Endothelial cell (in vitro differentiated cells): ENCODE data around the gene CTTNBP2NL. TPM values are rescaled to one million over a fixed set of nuclear protein-coding genes. Genes with fewer than 3 reads are reported as not detected.

Source experiments
- DNase-seq: peaks from one replicate; pipeline ENCODE4 v3.0.0; 2021; ENCODE audit warnings: low spot score
- H3K27ac Mint-ChIP-seq: one replicate; pipeline ENCODE4 v1.8.0; 2021; ENCODE audit warnings: mixed read lengths, inconsistent platforms; ENCODE audit not compliant: unreplicated experiment
- H3K27me3 Mint-ChIP-seq: one replicate; pipeline ENCODE4 v1.8.0; 2021; ENCODE audit warnings: mild to moderate bottlenecking, moderate library complexity, mixed read lengths, inconsistent platforms; ENCODE audit not compliant: unreplicated experiment
- H3K36me3 Mint-ChIP-seq: one replicate; pipeline ENCODE4 v1.8.0; 2021; ENCODE audit warnings: mild to moderate bottlenecking, low read depth, mixed read lengths, inconsistent platforms; ENCODE audit not compliant: unreplicated experiment
- H3K4me1 Mint-ChIP-seq: one replicate; pipeline ENCODE4 v1.8.0; 2021; ENCODE audit warnings: mild to moderate bottlenecking, mixed read lengths, inconsistent platforms; ENCODE audit not compliant: unreplicated experiment
- H3K4me3 Mint-ChIP-seq: one replicate; pipeline ENCODE4 v1.8.0; 2021; ENCODE audit warnings: mild to moderate bottlenecking, mixed read lengths, inconsistent platforms; ENCODE audit not compliant: unreplicated experiment
- H3K9me3 Mint-ChIP-seq: one replicate; pipeline ENCODE4 v1.8.0; 2021; ENCODE audit warnings: mixed read lengths, inconsistent platforms; ENCODE audit not compliant: unreplicated experiment
- total RNA-seq: library from RNA; stranded (reverse); fragmentation: NEBNext Ultra II Directional; extraction: Animal tissue kit (Norgen Biotek cat#: 25700); gene quantifications from one replicate; pipeline ENCODE4 v1.2.1, GENCODE V29; 2021; ENCODE audit not compliant: unreplicated experiment
- TF ChIP-seq, protein P1 (sequence below): fragments of 200-600 bp; sonication (generic); IDR thresholded peaks from one replicate; pipeline ENCODE4 v1.5.0; 2021; ENCODE audit warnings: antibody characterized with exemption; ENCODE audit not compliant: unreplicated experiment

Gene CTTNBP2NL
- total RNA-seq, 1 donor from 2014 or later: 84.0 TPM

DNA sequence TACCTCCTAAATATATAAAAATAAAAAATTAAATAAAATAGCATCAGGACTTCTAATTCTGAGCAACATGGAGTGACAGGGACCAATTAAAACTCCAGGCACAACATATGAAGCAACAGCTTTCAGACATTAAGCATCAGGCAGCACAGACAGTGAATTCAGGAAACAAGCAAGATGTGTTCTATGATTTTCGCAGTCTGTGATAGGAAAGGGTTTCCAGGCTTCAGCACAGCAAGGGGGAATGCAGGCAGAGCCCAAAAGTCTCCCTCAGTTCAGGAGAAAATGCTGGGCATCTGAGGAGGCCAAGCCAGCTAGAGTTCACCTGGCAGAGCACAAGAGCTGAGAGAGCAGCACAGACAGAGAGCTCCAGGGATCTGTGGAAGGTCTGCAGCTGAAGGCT lies 22.2 kb upstream of the CTTNBP2NL start:
- no peak overlapping the region for H3K4me3 Mint-ChIP-seq
- no peak overlapping the region for H3K27ac Mint-ChIP-seq
- H3K27me3 Mint-ChIP-seq: peaks cover 4% of the 10 kb centered on the region
- H3K9me3 Mint-ChIP-seq: no peaks in the 10 kb centered on the region
- TF ChIP-seq, protein P1, sequence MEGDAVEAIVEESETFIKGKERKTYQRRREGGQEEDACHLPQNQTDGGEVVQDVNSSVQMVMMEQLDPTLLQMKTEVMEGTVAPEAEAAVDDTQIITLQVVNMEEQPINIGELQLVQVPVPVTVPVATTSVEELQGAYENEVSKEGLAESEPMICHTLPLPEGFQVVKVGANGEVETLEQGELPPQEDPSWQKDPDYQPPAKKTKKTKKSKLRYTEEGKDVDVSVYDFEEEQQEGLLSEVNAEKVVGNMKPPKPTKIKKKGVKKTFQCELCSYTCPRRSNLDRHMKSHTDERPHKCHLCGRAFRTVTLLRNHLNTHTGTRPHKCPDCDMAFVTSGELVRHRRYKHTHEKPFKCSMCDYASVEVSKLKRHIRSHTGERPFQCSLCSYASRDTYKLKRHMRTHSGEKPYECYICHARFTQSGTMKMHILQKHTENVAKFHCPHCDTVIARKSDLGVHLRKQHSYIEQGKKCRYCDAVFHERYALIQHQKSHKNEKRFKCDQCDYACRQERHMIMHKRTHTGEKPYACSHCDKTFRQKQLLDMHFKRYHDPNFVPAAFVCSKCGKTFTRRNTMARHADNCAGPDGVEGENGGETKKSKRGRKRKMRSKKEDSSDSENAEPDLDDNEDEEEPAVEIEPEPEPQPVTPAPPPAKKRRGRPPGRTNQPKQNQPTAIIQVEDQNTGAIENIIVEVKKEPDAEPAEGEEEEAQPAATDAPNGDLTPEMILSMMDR: no peak
- H3K4me1 Mint-ChIP-seq: no peaks in the 10 kb centered on the region
- H3K36me3 Mint-ChIP-seq: no peaks in the 10 kb centered on the region
- DNase-seq: no peak

DNA sequence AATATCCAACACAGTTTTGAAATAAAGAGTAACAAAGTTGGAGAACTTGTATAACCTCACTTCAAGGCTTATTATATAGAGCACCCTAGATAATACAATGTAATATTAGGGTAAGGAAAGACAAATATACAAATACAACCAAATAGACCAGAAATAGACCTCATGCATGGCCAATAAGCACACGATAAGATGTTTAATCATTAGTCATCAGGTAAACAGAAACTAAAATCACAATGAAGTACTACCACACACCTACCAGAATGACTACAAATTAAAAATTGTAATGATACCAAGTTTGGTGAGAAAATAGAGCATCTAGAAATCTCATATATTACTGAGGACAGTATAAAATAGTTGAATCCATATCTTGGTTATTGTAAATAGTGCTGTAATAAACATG lies 20.3 kb upstream of the CTTNBP2NL start:
- Mint-ChIP-seq H3K9me3 (no peaks in the 10 kb centered on the region), H3K27me3 (peaks cover 3% of the 10 kb centered on the region), H3K36me3 (no peaks in the 10 kb centered on the region), H3K4me1 (no peaks in the 10 kb centered on the region), H3K27ac (no peak overlapping the region), H3K4me3 (no peak overlapping the region)
- TF ChIP-seq, protein P1: no peak
- no peak for DNase-seq

DNA sequence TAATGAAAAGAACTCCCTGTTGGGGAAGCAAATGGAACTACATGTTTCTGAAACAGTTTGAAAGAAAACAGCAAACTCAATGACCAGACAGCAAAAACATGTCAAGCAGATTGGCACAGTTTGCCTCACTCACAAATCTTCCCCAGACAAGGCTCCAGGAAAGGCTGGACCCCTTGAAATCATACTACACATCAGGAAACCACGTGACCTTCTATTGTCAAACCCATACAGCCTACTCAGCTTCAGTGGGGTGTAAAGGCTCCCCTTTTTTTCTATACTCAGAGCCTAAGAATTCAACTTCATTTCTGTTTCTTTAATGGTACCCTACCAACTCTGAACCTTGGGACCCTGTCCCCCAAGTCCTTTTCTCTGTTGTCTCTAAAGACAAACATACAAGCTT lies 15.7 kb upstream of the CTTNBP2NL start:
- no peaks in the 10 kb centered on the region for H3K9me3 Mint-ChIP-seq
- TF ChIP-seq, protein P1: no peak
- no peaks in the 10 kb centered on the region for H3K36me3 Mint-ChIP-seq
- no peak for DNase-seq
- H3K27ac Mint-ChIP-seq: no peak overlapping the region
- peaks cover 6% of the 10 kb centered on the region for H3K27me3 Mint-ChIP-seq
- H3K4me3 Mint-ChIP-seq: no peak overlapping the region
- peaks cover 4% of the 10 kb centered on the region for H3K4me1 Mint-ChIP-seq

DNA sequence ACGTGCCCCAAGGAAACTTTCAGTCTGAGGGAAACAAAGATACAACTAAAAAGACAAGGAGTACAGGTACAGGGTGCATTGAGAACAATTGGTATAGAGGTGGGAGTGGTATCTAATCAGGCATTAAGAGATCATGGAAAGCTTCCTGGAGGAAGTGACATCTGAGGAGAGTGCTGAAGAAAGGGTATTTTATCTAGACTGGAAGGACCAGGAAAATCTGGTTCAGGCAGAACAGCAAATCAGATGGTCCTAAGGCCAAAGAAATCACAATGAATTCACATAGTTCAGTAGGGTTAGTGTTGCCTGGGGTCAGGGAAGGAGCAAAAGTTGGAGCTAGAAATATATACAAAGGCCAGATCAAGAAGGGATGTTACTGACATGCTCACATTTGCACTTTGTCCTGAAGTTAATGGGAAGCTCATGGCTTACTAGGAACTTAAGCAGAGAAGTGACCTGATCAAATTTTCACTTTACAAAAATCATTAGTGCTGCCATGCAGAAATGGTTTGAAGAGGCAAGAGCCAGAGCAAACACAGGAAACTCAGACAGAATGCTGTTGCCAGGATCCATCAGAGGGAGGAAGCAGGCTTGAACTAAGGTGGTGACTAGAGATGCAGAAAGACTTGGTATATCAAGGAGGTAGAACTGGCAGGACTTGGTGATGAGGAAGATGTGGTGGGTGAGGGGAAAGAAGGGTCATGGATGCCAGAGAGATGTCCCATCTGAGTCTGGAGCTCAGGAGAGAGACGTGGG lies 14.5 kb upstream of the CTTNBP2NL start:
- Mint-ChIP-seq H3K36me3 (no peaks in the 10 kb centered on the region), H3K9me3 (no peaks in the 10 kb centered on the region), H3K27ac (peak overlapping the region; percentile 7), H3K4me1 (peaks cover 4% of the 10 kb centered on the region), H3K4me3 (no peak overlapping the region), H3K27me3 (peaks cover 6% of the 10 kb centered on the region)
- DNase-seq: no peak
- TF ChIP-seq, protein P1: no peak

DNA sequence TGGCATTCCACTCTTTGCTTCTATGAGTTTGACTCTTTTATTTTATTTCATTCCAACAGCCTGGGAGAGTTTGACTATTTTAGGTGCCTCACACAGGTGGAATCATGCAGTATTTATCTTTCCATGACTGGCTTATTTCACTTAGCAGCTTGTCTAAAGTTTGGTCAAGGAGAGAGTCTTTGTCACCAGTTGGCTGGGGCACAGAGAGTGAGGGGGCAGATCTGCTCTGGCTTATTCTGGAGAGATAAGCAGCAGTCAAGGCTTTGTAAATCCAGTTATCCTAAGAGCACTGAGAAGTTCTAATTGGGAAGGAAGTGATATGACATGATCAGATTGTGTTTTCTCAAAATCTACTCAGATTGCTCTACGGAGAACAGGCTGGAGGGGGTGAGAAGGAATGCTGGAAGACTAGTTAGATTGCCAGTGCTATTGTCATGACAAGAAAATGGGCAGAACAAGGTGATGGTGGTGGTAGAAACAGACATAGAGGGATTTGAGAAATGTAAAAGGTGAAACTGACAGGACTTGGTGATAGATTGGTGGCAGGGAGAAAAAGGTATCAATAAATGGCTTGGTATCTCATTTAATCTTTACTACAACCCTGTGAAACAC lies 12.1 kb upstream of the CTTNBP2NL start:
- DNase-seq: no peak
- Mint-ChIP-seq H3K27me3 (peaks cover 6% of the 10 kb centered on the region), H3K4me1 (peaks cover 17% of the 10 kb centered on the region), H3K36me3 (no peaks in the 10 kb centered on the region), H3K9me3 (no peaks in the 10 kb centered on the region), H3K4me3 (no peak overlapping the region), H3K27ac (no peak overlapping the region)
- TF ChIP-seq, protein P1: no peak
